ENCODE data around the gene ERVK3-1.

DNA sequence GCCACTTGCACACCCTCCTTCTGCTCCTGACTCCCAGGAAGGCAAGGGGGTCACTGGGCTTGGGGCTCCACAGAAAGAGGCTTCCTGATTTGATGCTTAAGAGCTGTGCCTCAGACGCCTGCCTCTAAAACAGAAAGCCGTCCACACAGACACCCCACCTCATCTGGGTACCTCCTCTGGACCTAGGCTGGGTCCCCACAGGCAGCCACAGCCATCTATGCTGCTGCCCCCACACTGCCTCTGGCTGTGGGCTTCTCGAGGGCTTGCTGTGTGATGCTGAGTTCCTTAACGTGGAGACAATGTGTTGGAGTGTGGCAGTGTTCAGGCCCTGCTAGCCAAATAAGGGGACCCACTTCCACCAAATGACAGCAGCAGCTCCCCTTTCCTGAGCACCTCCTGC is 13.1 kb downstream of the ERVK3-1 start:
- no peak for TF ChIP-seq POLR2A (IDR thresholded peaks at IDR 0.05)
- TF ChIP-seq, protein P1, sequence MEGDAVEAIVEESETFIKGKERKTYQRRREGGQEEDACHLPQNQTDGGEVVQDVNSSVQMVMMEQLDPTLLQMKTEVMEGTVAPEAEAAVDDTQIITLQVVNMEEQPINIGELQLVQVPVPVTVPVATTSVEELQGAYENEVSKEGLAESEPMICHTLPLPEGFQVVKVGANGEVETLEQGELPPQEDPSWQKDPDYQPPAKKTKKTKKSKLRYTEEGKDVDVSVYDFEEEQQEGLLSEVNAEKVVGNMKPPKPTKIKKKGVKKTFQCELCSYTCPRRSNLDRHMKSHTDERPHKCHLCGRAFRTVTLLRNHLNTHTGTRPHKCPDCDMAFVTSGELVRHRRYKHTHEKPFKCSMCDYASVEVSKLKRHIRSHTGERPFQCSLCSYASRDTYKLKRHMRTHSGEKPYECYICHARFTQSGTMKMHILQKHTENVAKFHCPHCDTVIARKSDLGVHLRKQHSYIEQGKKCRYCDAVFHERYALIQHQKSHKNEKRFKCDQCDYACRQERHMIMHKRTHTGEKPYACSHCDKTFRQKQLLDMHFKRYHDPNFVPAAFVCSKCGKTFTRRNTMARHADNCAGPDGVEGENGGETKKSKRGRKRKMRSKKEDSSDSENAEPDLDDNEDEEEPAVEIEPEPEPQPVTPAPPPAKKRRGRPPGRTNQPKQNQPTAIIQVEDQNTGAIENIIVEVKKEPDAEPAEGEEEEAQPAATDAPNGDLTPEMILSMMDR (IDR thresholded peaks at IDR 0.05): no peak

Data from prostate gland (tissue), 2 donors.